ENCODE measurements around the gene KIF4A.

GRCh38 chrX:70432936-70433847 is 143.3 kb downstream of the KIF4A start:
- TF ChIP-seq RAD21 (IDR thresholded peaks at IDR 0.05; ENCODE audit: low read length), result no peak
- TF ChIP-seq FOS (IDR thresholded peaks at IDR 0.05; ENCODE audit: low read depth, low read length), result no peak
- no peak for TF ChIP-seq CTCF (conservative IDR thresholded peaks at IDR 0.05; ENCODE audit: low read depth, low read length)
- TF ChIP-seq USF2 (IDR thresholded peaks at IDR 0.05; ENCODE audit: low read depth, low read length), result no peak
